Measurements from ENCODE around the gene LIME1. TPM values are rescaled to one million over a fixed set of nuclear protein-coding genes. Genes with fewer than 3 reads are reported as not detected.

The LIME1 gene
- total RNA-seq, 1 donor from 2014 or later: 13.7 TPM

DNA sequence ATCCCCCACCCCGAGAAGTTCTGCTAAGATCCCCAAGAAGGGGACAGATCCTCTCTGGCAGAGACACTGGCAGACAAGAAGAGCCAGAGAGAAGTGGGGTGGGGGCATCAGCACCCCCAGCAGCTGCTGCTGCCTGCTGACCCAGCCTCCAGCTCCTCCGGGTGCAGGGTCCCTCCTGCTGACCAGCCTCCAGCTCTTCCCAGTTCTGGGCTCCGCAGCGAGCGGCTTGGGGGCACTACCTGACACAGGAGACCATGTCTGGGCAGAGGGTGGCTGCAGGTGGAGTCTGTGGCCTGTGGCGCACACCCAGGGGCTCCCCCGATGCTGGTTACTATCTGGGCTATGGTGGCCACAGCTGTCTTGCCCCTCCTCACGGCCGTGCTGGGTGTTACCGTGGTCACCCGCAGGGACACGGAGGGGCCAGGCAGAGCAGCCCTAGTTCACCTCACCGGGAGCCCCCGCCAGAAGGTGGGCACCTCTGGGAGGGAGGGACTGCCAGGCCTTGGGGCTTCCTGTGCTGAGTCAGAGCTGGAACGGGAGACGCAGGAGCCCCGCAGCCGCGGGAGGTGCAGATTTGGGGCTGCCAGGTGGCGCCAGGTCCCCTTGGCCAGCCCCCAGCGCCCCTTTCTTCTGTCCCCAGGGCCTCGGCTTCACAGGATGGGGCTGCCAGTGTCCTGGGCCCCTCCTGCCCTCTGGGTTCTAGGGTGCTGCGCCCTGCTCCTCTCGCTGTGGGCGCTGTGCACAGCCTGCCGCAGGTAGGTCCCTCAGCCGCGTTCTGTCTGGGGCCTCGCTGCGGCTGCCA, 630 bp downstream of the LIME1 start:
- no peak for DNase-seq (ENCODE audit: extremely low read depth, low read depth, low spot score)

DNA sequence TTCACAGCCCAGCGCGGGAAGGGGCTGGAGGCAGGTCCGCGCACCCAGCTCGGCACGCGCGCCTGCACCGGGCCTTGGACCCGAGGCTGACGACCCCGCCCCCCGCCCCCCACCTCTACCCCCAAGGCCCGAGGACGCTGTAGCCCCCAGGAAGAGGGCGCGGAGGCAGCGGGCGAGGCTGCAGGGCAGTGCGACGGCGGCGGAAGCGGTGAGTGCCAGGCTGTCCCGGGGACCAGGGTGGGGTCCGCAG, 1.2 kb downstream of the LIME1 start:
- no peak for DNase-seq (ENCODE audit: extremely low read depth, low read depth, low spot score)

DNA sequence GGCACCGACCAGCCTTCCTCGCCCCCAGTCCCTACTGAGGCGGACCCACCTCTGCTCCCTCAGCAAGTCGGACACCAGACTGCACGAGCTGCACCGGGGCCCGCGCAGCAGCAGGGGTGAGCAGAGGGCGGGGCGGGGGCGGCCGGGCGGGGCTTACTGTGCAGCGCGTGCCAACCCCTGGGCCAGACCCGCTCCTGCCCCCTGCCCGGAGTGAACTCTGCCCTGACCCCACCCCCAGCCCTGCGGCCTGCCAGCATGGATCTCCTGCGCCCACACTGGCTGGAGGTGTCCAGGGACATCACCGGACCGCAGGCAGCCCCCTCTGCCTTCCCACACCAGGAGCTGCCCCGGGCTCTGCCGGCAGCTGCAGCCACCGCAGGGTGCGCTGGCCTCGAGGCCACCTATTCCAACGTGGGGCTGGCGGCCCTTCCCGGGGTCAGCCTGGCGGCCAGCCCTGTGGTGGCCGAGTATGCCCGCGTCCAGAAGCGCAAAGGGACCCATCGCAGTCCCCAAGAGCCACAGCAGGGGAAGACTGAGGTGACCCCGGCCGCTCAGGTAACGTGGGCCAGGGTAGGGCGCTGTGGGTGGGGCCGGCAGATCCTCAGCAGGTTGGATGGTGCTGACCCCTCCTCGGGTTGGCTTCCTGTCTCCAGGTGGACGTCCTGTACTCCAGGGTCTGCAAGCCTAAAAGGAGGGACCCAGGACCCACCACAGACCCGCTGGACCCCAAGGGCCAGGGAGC, 1.7 kb downstream of the LIME1 start:
- no peak for DNase-seq (ENCODE audit: extremely low read depth, low read depth, low spot score)

DNA sequence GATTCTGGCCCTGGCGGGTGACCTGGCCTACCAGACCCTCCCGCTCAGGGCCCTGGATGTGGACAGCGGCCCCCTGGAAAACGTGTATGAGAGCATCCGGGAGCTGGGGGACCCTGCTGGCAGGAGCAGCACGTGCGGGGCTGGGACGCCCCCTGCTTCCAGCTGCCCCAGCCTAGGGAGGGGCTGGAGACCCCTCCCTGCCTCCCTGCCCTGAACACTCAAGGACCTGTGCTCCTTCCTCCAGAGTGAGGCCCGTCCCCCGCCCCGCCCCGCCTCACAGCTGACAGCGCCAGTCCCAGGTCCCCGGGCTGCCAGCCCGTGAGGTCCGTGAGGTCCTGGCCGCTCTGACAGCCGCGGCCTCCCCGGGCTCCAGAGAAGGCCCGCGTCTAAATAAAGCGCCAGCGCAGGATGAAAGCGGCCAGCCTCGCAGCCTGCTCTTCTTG, 2.2 kb downstream of the LIME1 start:
- DNase-seq (ENCODE audit: extremely low read depth, low read depth, low spot score): no peak

DNA sequence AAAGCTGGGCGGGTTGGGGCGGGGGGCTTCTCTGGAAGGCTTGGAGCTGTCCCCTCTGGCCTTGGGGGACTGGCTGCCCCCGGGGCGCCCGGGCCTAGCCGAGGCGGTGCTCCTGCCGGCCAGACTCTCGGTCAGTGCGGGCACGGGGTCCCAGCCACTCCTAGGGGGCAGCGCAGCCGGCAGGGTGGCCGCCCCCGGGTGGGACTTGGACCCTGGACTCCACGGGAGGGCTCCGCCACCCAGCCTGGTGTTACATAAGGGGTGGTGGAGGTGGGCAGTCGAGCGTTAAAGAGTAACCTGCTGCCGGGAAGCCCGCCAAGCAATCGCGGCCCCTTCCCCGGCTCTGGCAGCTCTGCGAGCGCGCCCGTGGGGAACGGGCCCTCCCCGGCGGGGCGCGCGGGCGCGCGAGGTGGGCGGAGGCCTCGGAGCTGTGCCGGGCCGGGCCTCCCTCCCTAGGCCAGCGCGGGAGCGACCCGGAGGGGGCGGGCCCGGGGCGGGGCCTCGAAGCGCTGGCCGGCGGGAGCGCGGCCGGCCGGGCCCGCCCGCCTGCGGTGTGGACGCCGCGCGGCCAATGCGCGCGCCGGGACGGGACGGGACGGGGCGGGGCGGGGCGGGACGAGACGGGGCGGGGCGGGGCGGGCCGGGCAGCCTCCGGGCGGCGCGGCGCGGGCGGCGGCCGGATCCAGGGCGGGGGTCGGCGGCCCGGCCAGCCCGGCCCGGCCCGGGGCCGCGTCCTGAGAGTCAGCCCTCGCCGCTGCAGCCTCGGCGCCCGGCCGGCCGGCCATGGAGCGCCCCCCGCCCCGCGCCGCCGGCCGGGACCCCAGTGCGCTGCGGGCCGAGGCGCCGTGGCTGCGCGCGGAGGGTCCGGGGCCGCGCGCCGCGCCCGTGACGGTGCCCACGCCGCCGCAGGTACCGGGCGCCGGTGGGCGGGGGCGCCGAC, 2.9 kb downstream of the LIME1 start, which contains the start of gene SLC2A4RG:
SLC2A4RG (plus strand) TSS at position 647 of the 940 bp plus-strand sequence; CDS start at position 784, 137 bp downstream.
- DNase-seq (ENCODE audit: extremely low read depth, low read depth, low spot score): no peak

DNA sequence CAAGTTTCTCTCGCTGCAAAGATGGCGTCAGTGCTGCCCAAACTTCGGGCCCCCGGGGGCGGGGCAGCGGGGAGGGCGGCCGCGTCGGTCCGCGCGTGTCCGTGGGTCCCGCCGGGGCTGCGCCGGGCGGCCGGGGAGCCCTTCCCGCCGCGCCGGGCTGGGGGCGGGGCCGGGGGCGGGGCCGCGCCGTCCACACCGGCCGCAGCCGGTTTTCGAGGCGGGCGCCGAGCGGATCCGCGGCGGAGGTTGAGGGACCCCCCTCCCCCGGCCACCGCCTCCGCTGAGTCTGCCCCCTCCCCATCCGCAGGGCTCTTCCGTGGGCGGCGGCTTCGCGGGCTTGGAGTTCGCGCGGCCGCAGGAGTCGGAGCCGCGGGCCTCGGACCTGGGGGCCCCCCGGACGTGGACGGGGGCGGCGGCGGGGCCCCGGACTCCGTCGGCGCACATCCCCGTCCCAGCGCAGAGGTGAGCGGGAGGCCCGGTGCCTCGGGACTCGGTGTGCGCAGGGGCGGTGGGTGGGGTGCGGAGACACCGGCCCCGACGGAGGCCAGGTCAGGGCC, 3.7 kb downstream of the LIME1 start:
- DNase-seq (ENCODE audit: extremely low read depth, low read depth, low spot score): no peak

DNA sequence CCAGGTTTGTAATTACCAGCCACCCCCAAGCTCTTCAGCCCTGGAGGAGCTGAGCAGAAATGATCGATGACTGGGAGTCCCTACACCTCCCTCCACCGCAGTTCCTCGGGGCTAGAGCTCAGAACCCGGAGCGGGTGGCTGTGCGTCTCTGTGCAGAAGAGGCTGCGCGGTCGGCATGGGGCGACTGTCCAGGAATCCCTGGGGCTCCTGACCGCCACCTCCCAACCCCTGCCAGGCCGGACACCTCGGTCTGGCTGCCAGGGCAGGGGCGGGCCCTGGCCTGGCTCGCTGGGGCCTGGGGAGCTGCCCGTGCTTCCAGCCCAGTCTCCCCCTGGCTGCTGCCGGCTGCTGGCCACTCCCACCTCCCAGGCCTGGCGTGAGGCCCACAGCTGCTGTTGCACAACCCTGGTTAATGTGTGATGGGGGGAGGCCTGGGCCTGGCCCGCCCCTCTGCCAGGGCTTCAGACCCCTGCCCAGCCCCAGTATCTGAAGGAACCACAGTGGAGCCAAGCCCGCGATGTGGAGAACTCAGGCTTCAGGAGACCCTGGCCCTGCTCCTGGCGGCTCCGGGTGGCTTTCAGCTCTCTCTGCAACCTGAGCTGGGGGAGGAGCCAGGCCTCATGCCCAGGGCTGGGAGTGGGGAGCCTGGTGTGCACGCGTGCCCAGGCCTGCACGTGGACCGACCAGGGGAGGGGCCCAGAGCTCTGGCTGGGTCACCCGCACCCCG, 4.3 kb downstream of the LIME1 start:
- no peak for DNase-seq (ENCODE audit: extremely low read depth, low read depth, low spot score)

DNA sequence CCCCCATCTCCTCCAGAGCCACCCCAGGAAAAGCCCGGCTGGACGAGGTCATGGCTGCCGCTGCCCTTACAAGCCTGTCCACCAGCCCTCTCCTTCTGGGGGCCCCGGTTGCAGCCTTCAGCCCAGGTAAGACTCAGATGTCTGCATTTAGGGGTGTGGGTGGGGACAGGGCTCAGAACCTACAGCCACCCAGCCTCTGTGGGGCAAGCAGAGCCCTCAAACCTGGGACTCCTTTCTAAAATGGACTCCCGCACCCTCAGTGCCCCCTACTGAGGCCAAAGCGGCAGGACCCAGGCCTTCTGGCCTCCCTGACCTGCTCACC, 4.9 kb downstream of the LIME1 start:
- DNase-seq (ENCODE audit: extremely low read depth, low read depth, low spot score): no peak

DNA sequence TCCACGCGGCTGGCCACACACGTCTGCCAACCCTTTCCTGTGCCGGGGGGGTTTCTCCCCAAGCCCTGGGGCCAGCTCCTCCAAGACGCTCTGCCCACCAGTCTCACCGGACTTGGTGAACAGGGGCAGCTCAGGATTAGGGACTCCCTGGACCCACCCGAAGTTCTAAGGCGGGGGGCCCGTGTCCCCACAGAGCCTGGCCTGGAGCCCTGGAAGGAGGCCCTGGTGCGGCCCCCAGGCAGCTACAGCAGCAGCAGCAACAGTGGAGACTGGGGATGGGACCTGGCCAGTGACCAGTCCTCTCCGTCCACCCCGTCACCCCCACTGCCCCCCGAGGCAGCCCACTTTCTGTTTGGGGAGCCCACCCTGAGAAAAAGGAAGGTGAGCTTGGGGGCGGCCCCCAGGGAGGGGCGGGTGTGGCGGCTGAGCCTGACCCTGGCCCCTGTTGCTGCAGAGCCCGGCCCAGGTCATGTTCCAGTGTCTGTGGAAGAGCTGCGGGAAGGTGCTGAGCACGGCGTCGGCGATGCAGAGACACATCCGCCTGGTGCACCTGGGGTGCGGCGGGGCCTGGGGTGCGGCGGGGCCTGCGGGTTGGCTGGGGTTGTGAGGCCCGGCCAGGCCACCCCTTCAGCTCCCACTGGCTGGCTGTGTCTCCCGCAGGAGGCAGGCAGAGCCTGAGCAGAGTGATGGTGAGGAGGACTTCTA, 5.4 kb downstream of the LIME1 start:
- DNase-seq (ENCODE audit: extremely low read depth, low read depth, low spot score): no peak

DNA sequence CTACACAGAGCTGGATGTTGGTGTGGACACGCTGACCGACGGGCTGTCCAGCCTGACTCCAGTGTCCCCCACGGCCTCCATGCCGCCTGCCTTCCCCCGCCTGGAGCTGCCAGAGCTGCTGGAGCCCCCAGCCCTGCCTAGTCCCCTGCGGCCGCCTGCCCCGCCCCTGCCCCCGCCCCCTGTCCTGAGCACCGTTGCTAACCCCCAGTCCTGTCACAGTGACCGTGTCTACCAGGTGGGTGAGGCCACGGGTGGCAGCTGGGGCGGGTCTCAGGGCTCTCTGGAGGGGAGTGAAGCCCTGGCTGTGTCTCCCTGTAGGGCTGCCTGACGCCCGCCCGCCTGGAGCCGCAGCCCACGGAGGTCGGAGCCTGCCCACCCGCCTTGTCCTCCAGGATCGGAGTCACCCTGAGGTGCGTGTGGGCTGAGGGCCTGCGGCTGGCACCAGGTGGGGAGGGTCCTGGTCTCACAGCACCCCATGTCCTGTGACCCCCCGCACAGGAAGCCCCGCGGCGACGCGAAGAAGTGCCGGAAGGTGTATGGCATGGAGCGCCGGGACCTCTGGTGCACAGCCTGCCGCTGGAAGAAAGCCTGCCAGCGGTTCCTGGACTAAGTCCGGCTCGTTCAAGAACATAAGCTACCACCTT, 6.0 kb downstream of the LIME1 start:
- no peak for DNase-seq (ENCODE audit: extremely low read depth, low read depth, low spot score)

DNA sequence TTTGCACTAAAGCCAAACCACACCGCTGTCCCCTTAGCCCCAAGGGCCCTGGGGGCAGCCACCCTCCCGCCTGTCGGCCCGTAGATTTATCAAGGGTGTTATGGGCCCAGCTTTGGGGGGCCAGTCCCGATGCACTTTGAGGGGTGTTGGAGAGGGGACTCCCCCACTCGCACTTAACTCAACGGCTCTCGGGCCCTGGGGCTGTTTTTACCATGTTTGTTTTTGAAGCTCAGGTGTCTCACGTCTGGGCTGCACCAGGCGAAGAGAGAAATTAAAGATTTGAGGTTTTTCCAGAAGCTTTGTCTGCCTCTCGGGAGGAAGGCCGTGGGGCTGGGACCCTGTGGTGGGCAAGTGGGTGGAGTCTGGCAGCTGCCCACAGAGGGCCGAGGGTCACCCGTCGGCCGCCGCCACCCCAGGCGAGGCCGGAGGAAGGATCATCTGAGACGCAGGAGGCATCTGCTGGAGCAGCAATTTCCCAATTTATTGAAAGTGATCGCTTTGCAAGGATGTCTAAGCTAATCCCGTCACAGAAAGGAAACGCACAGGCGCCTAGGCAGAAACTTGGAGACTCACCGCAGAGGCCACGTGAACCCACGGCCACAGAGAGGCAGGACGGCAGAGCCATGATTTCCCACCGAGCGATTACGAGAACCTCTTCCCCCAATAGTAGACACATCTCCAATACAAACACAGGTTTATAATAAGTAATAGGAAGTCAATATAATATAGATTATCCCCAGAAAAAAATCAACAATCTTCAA, 6.9 kb downstream of the LIME1 start:
- no peak for DNase-seq (ENCODE audit: extremely low read depth, low read depth, low spot score)

DNA sequence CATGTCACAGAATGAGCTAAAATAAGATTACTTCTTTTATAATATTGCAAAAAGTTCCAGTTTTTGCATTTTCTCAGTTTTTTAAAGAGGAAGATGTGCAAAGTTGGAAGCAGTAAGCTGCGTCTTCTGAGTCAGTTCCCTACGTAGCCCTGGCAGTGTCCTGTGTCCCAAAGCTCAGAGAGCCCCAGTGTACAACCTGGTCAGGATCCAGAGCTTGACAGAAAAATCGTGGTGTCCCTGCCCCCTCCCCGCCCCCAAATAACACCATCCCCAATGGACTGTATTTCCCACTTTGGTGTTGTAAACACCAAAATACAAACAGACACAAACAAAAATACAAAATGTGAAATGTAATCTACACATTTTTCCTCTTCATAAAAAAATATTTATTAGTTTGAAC, 7.7 kb downstream of the LIME1 start:
- no peak for DNase-seq (ENCODE audit: extremely low read depth, low read depth, low spot score)

DNA sequence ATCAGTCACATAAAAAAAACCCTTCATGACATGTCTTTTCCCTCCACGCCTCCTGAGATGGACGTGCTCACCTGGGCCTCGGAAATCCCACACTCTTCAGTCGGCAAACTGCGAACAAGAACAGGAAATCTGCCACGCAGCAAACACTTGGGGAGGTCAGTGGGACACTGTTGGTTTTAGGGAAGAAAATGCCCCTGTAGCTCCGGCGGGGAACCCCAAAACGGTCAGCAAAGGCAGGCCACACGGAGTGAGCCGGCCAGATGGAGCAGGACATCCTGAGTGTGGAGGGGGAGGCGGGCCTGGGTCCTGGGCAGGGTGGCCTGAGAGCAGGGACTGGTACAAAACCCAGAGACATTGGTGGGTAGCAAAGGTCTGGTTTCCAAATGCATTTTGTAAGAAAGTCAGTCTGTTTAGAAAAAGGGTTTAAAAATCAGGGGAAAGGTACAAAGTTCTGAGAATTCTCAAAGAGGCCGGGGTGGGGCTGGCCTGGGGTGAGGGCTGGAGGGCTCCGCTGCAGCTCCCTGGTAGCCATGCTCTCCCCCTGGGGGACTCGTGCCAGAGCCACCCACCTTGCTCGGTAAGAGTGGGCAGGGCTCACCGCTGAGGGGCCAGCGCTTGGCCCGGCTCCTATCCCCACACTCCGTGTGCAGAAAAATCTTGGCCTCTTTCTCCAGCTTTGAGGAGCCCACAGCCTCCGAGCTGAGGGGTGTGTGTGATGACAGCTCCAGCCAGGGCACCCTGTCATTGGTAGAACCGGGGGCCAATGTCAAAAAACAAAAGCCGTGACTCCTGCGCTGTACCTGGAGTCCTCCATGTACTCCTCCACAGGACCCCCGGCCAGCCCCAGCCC, 8.3 kb downstream of the LIME1 start:
- no peak for DNase-seq (ENCODE audit: extremely low read depth, low read depth, low spot score)

DNA sequence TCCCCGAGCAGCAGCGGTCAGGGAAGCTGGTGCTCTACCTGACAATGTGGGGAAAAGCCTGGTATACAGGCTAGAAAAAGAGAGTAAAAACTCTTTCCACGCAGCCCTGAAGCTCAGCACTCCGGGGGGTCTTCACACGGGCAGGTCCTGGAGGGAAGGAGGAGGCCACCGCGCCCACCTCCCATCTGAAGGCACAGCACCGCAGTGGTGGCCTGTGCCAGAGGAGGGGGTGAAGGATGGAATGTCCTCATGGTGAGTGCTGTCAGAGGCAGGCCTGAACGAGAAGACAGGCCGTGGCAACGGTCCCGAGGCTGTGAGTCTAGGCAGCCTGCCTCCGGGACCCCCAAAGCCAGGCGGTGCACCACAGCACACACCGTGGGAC, 9.0 kb downstream of the LIME1 start:
- DNase-seq (ENCODE audit: extremely low read depth, low read depth, low spot score): no peak

DNA sequence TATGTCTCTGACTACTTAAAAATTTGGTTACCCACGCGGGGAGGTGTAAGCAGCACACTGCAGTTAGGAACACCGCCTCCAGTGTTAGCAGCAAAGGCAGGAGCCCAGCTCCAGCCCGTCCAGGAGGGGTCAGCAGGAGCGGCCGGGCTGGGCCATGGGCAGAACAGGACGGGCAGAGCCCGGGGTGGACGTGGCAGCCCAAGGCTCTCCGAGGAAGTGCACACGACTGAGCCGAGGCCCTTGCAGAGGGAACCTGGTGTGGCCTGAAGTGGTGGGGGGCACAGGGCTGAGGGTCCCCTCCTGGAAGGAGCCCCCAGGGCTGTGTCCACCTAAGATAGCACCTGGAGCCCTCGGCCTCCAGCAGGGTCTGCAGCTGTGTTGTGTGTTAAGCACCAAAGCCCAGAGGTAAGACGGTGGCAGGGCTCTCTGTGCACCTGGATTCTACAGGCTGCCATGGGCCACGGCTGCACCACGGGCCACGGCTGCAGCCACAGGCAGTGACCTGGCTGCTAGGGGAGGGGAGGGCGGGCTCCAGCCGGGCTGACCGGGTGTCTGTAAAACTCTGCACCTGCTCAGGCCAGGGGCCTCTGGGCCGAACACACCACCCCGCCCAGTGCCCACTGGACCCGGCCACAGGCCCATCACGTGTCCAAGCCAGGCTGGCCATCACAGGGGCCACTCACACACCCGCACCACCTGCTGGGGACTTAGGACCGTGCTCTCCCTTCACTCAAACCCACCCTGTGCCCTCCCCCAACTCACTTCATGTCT, 9.7 kb downstream of the LIME1 start:
- DNase-seq (ENCODE audit: extremely low read depth, low read depth, low spot score): no peak

DNA sequence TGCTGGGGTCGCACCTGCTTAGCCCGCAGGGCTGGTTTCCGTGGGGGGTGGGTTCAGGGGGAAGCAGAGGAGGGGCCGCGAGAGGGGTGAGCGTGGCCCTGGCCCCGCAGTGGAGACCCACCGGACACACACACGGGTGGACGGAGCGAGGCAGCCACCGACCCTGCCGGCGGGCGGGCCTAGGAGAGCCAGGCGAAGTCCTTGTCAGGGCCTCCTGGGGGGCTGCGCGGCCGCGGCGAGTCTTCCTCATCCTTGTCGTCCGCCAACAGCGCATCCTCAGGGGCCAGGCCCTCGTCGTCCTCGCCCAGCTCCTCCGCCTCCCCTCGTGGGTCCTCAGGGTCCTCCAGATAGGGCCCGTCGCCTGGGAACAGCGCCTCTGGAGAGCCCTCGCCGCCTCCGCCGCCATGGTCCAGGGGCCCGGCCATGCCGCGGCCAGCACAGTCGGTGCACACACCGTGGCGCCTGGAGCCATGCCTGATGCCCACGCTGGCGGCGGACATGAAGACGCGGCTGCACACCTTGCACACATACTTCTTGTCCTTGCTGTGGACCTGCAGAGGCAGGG, 10.4 kb downstream of the LIME1 start:
- no peak for DNase-seq (ENCODE audit: extremely low read depth, low read depth, low spot score)

DNA sequence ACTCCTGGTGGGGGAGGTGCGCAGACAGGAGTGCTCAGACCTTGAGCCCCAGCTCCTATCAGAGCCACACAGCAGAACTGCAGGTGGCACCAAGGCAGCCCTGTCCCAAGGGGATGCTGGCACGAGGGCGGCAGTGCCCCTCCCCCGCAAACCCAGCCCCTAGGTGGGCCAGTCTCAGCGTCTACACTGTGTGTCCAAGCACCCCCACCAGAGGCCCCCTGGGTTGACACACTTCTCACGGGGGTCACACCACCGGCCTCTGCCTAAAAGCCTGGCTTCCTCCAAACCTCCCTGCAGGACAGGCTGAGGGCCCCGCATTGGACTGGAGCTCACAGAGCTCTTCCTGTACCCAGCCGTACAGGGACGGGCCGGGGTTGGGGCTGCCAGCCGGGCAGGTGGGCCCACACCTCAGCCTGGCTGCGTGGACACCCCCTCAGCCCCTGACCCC, 11.2 kb downstream of the LIME1 start:
- no peak for DNase-seq (ENCODE audit: extremely low read depth, low read depth, low spot score)

All from glomerular endothelial cell (primary cell).